Nephron progenitor cell (in vitro differentiated cells): ENCODE measurements around the gene RNF182.

ENCODE experiments used
- DNase-seq: peaks from one replicate; pipeline ENCODE4 v3.0.0; 2021
- H3K27ac Mint-ChIP-seq: 2 replicates; pipeline ENCODE4 v1.8.0; 2021; ENCODE audit warnings: mild to moderate bottlenecking, moderate library complexity, mixed read lengths
- H3K27me3 Mint-ChIP-seq: 2 replicates; pipeline ENCODE4 v1.8.0; 2021; ENCODE audit warnings: mild to moderate bottlenecking, low read depth, mixed read lengths; ENCODE audit not compliant: poor library complexity
- H3K36me3 Mint-ChIP-seq: 2 replicates; pipeline ENCODE4 v1.8.0; 2021; ENCODE audit warnings: low read depth, mixed read lengths
- H3K4me1 Mint-ChIP-seq: 2 replicates; pipeline ENCODE4 v1.8.0; 2021; ENCODE audit warnings: mixed read lengths
- H3K4me3 Mint-ChIP-seq: 2 replicates; pipeline ENCODE4 v1.8.0; 2021; ENCODE audit warnings: mild to moderate bottlenecking, moderate library complexity, mixed read lengths
- H3K9me3 Mint-ChIP-seq: 2 replicates; pipeline ENCODE4 v1.8.0; 2021; ENCODE audit warnings: mild to moderate bottlenecking, moderate library complexity, mixed read lengths
- CTCF ChIP-seq: fragments of 200-600 bp; sonication (generic); IDR thresholded peaks from 2 replicates; pipeline ENCODE4 v1.5.0; 2021; ENCODE audit warnings: antibody characterized with exemption

Gene RNF182

GRCh38 chr6:14026831-14027539, 102.2 kb downstream of the RNF182 start:
- H3K27ac Mint-ChIP-seq, result no peak overlapping the region
- H3K27me3 Mint-ChIP-seq, result peaks cover 11% of the 10 kb centered on the region
- peaks cover 11% of the 10 kb centered on the region for H3K9me3 Mint-ChIP-seq
- peaks cover 5% of the 10 kb centered on the region for H3K36me3 Mint-ChIP-seq
- peaks cover 7% of the 10 kb centered on the region for H3K4me1 Mint-ChIP-seq
- no peak overlapping the region for H3K4me3 Mint-ChIP-seq
- no peak for TF ChIP-seq CTCF
- no peak for DNase-seq

- peaks cover 11% of the 10 kb centered on the region for H3K9me3 Mint-ChIP-seq
- DNase-seq, result no peak
- TF ChIP-seq CTCF, result no peak
Measured at GRCh38 chr6:14028631-14029030, 103.9 kb downstream of the RNF182 start.

GRCh38 chr6:14029605-14030004, 104.9 kb downstream of the RNF182 start:
- H3K9me3 Mint-ChIP-seq, result peaks cover 11% of the 10 kb centered on the region
- no peak overlapping the region for H3K4me3 Mint-ChIP-seq
- peaks cover 5% of the 10 kb centered on the region for H3K36me3 Mint-ChIP-seq
- no peak for TF ChIP-seq CTCF
- H3K27ac Mint-ChIP-seq, result no peak overlapping the region
- peaks cover 7% of the 10 kb centered on the region for H3K4me1 Mint-ChIP-seq
- H3K27me3 Mint-ChIP-seq, result peaks cover 11% of the 10 kb centered on the region
- DNase-seq, result no peak

More at GRCh38 chr6:14028631-14029030, 103.9 kb downstream of the RNF182 start:
- H3K27me3 Mint-ChIP-seq, result peaks cover 11% of the 10 kb centered on the region
- no peak overlapping the region for H3K27ac Mint-ChIP-seq
- peaks cover 7% of the 10 kb centered on the region for H3K4me1 Mint-ChIP-seq
- H3K4me3 Mint-ChIP-seq, result no peak overlapping the region
- peaks cover 5% of the 10 kb centered on the region for H3K36me3 Mint-ChIP-seq
